GM19397 (cell line): ENCODE data around the gene BRIX1.
"Not testable (repeated sequence)": the region's sequence is repeated elsewhere in the genome, so short reads cannot be mapped to it uniquely, and the experiment has no call there.

Experiments used
- ATAC-seq: cut with Tn5 transposase; IDR thresholded peaks from one replicate; pipeline ENCODE4 v1.9.1; 2021; ENCODE audit warnings: mild to moderate bottlenecking, moderate library complexity; ENCODE audit not compliant: unreplicated experiment

The BRIX1 gene

GRCh38 chr5:34913072-34913471 is 2.4 kb upstream of the BRIX1 start:
- no peak for ATAC-seq

- peak; percentile 7 for ATAC-seq
Observed at GRCh38 chr5:34914671-34915138, 806 bp upstream of the BRIX1 start.

- peak; percentile 12 for ATAC-seq
Observed at GRCh38 chr5:34915856-34916192, 313 bp downstream of the BRIX1 start.

GRCh38 chr5:34916518-34916917 is 1.0 kb downstream of the BRIX1 start:
- no peak for ATAC-seq

GRCh38 chr5:34918025-34918424 is 2.5 kb downstream of the BRIX1 start:
- ATAC-seq, result no peak

GRCh38 chr5:34919077-34919476 is 3.6 kb downstream of the BRIX1 start:
- ATAC-seq, result no peak

GRCh38 chr5:34923256-34923655 is 7.7 kb downstream of the BRIX1 start:
- ATAC-seq, result not testable (repeated sequence)

GRCh38 chr5:34923694-34924461 is 8.4 kb downstream of the BRIX1 start:
- ATAC-seq, result no peak

- ATAC-seq, result no peak
Observed at GRCh38 chr5:34924462-34924765, 8.9 kb downstream of the BRIX1 start.

- ATAC-seq, result no peak
Observed at GRCh38 chr5:34926318-34926888, 10.9 kb downstream of the BRIX1 start.

GRCh38 chr5:34927785-34928184 is 12.3 kb downstream of the BRIX1 start:
- ATAC-seq, result no peak

- ATAC-seq, result no peak
Observed at GRCh38 chr5:34928267-34928666, 12.8 kb downstream of the BRIX1 start.

GRCh38 chr5:34929134-34929719 is 13.7 kb downstream of the BRIX1 start, which contains the start of gene DNAJC21:
DNAJC21 (plus strand) TSS chr5:34929559; CDS start chr5:34929820, 261 bp downstream.
- ATAC-seq, result peak; percentile 90

GRCh38 chr5:34929720-34930461 is 14.4 kb downstream of the BRIX1 start:
- peak; percentile 74 for ATAC-seq

- no peak for ATAC-seq
Observed at GRCh38 chr5:34930462-34930844, 14.9 kb downstream of the BRIX1 start.

GRCh38 chr5:34930870-34931269 is 15.4 kb downstream of the BRIX1 start:
- ATAC-seq, result no peak

- no peak for ATAC-seq
Observed at GRCh38 chr5:34932947-34933346, 17.4 kb downstream of the BRIX1 start.

- no peak for ATAC-seq
Observed at GRCh38 chr5:34941936-34942335, 26.4 kb downstream of the BRIX1 start.

GRCh38 chr5:34944044-34944443 is 28.5 kb downstream of the BRIX1 start:
- no peak for ATAC-seq

GRCh38 chr5:34944460-34945047 is 29.0 kb downstream of the BRIX1 start:
- ATAC-seq, result no peak

GRCh38 chr5:34957321-34957720 is 41.8 kb downstream of the BRIX1 start:
- no peak for ATAC-seq
